ENCODE results near the gene RTKN. TPM values are rescaled to one million over a fixed set of nuclear protein-coding genes. Genes with fewer than 3 reads are reported as not detected.

Gene RTKN
- total RNA-seq, 1 experiment from 2014 or later = 87.1 TPM

DNA sequence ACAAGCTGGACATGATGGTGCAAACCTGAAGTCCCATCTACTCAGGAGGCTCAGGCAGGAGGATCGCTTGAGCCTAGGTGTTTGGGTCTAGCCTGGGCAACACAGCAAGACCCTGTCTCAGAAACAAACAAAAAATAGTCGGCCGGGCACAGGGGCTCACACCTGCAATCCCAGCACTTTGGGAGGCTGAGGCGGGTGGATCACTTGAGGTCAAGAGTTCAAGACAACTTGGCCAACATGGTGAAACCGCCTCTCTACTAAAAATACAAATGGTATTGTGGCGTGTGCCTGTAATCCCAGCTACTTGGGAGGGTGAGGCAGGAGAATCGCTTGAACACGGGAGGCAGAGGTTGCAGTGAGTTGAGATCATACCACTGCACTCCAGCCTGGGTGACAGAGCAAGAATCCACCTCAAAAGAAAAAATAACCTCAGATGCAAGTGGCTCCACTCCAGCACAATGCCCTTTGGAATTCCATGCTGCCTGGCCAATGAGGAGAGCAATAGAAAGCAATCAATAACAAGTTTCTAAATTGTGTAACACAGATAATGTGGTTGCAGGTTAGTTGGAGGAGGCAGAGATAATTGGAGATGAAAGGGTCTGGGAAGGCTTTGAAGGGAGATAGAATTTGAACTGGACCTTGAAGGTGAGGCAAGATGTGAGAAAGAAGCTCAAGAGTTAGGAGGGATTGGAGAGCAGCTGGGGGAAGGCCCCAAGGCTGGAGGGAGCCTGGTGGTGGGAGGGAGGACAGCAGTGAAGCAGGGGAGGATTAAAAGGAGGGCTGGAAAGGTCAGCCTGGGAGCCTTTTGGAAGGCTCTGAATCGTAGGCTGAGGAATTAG is 47.1 kb upstream of the RTKN start:
- H2BK15ac ChIP-seq (ENCODE audit: low read depth, low read length) = no peak overlapping the region
- H3K27ac Mint-ChIP-seq = no peak overlapping the region

More for the DNA sequence above, 47.1 kb upstream of the RTKN start:
- no peak overlapping the region for H2BK12ac ChIP-seq (ENCODE audit: insufficient read length, low read depth, low read length)
- H3K27ac ChIP-seq (ENCODE audit: insufficient read length, low read depth, low read length) = no peak overlapping the region
- no peak overlapping the region for H2BK5ac ChIP-seq (ENCODE audit: insufficient read length, low read length)
- no peak overlapping the region for H3T11ph ChIP-seq (ENCODE audit: low read length)
- Mint-ChIP-seq H3K4me3 (no peak overlapping the region), H3K27me3 (ENCODE audit: low read depth) (no peaks in the 10 kb centered on the region; the same call in 1 of the 2 replicates), H3K36me3 (ENCODE audit: insufficient read depth in 1 of 3, low read depth in 3 of 3) (peaks cover 24 to 64% (median 59%) of the 10 kb centered on the region in 3 experiments), H3K4me1 (no peaks in the 10 kb centered on the region), H3K9me3 (no peaks in the 10 kb centered on the region)
- no peak overlapping the region for H3K23ac ChIP-seq (ENCODE audit: insufficient read length, low read depth, low read length)
- no peaks in the 10 kb centered on the region for H3K79me2 ChIP-seq (ENCODE audit: insufficient read depth, low read length)
- no peak overlapping the region for H3K18ac ChIP-seq (ENCODE audit: insufficient read length, low read depth, low read length)
- DNase-seq = no peak
- no peaks in the 10 kb centered on the region for H3K4me1 ChIP-seq (ENCODE audit: insufficient read depth, low read length)
- no peaks in the 10 kb centered on the region for H3K27me3 ChIP-seq (ENCODE audit: insufficient read depth, low read length)
- H4K8ac ChIP-seq (replicated peaks; ENCODE audit: insufficient read length, low read depth, low read length) = no peak overlapping the region
- H2AK5ac ChIP-seq (ENCODE audit: insufficient read length, low read length) = no peak overlapping the region
- TF ChIP-seq, protein P1, sequence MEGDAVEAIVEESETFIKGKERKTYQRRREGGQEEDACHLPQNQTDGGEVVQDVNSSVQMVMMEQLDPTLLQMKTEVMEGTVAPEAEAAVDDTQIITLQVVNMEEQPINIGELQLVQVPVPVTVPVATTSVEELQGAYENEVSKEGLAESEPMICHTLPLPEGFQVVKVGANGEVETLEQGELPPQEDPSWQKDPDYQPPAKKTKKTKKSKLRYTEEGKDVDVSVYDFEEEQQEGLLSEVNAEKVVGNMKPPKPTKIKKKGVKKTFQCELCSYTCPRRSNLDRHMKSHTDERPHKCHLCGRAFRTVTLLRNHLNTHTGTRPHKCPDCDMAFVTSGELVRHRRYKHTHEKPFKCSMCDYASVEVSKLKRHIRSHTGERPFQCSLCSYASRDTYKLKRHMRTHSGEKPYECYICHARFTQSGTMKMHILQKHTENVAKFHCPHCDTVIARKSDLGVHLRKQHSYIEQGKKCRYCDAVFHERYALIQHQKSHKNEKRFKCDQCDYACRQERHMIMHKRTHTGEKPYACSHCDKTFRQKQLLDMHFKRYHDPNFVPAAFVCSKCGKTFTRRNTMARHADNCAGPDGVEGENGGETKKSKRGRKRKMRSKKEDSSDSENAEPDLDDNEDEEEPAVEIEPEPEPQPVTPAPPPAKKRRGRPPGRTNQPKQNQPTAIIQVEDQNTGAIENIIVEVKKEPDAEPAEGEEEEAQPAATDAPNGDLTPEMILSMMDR (conservative IDR thresholded peaks at IDR 0.05) = no peak
- H3K4ac ChIP-seq (ENCODE audit: low read depth, low read length) = no peak overlapping the region
- no peak overlapping the region for H2AFZ ChIP-seq (ENCODE audit: low read length)
- no peaks in the 10 kb centered on the region for H3K9me3 ChIP-seq (ENCODE audit: control insufficient read depth, low read depth, low read length)
- no peak overlapping the region for H3K14ac ChIP-seq (ENCODE audit: insufficient read depth, low read length)
- no peak overlapping the region for H3K4me2 ChIP-seq (ENCODE audit: insufficient read depth, insufficient read length, low read length)
- H4K5ac ChIP-seq (ENCODE audit: insufficient read length, low read depth, low read length) = no peak overlapping the region
- H2BK20ac ChIP-seq (ENCODE audit: low read depth, low read length, poor library complexity, severe bottlenecking) = no peak overlapping the region
- H4K20me1 ChIP-seq (ENCODE audit: control insufficient read depth, insufficient read depth, insufficient read length) = no peaks in the 10 kb centered on the region
- no CpG with 5 or more reads among the region's 9 CpGs for WGBS (ENCODE audit: extremely low coverage, insufficient read length, low lambda C conversion rate)
- no peak overlapping the region for H2BK120ac ChIP-seq (ENCODE audit: low read depth, low read length, poor library complexity, severe bottlenecking)
- no peak overlapping the region for H4K91ac ChIP-seq (ENCODE audit: insufficient read length, low read depth, low read length)
- H3K56ac ChIP-seq (ENCODE audit: insufficient read length, low read depth, low read length) = no peak overlapping the region
- no peaks in the 10 kb centered on the region for H3K79me1 ChIP-seq (ENCODE audit: insufficient read depth, low read depth, low read length, poor library complexity, severe bottlenecking)
- H3K9ac ChIP-seq (ENCODE audit: extremely low read depth, insufficient read length, low read length) = no peak overlapping the region
- H3K23me2 ChIP-seq (ENCODE audit: insufficient read length, low read depth, low read length, poor library complexity, severe bottlenecking) = no peaks in the 10 kb centered on the region
